Measurements from ENCODE around the gene AMZ1. TPM values are rescaled to one million over a fixed set of nuclear protein-coding genes. Genes with fewer than 3 reads are reported as not detected.

The AMZ1 gene
- total RNA-seq: under 0.01 and 0.04 TPM in 2 replicates

DNA sequence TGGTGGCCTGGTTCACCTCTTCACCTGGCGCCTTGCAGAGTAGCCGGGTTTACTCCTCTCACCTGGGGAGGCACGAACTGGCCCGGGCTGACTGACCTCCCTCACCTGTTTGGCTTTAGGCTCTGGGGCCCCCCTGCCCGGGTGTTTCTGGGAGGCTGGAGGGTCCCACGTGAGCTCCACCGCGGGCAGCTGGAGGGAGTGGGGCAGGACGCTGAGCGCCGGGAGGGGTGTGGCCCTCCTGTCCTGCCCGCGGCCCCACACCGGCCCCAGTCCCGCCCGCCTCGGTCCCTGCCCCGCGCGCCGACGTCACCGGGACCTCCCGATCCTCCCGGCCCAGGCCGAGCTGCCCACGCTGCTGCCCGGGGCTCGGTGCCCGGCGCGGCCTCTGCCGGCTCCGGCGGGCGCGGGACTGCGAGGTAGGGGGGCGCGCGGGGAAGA is at the start of gene AMZ1:
Gene AMZ1, plus strand, starts transcription at position 322 of the 438 bp plus-strand sequence. CDS start 12,250 bp downstream, outside the sequence.

Other genes starting within 250 kb of the AMZ1 start
- gene GRIFIN, start 211.8 kb upstream of the AMZ1 start, total RNA-seq: not detected in 2 replicates
- gene LFNG, start 168.4 kb upstream of the AMZ1 start, total RNA-seq: 11.9 and 30.1 TPM in 2 replicates
- 39.7 and 50.8 TPM in 2 replicates for gene BRAT1, start 132.7 kb upstream of the AMZ1 start, total RNA-seq
- 11.1 and 11.2 TPM in 2 replicates for gene IQCE, start 129.2 kb upstream of the AMZ1 start, total RNA-seq
- 34.8 and 36.3 TPM in 2 replicates for gene TTYH3, start 56.2 kb upstream of the AMZ1 start, total RNA-seq
- gene GNA12, start 156.1 kb downstream of the AMZ1 start, total RNA-seq: 18.9 and 23.9 TPM in 2 replicates

Data from hair follicular keratinocyte (primary cell).